Kidney (tissue), 14 donors: ENCODE data around the gene SPATA6L. TPM values are rescaled to one million over a fixed set of nuclear protein-coding genes. Genes with fewer than 3 reads are reported as not detected.
A peak's percentile ranks its signal among the peaks of the same experiment; 100 is the strongest.

ENCODE experiments used
- DNase-seq, 5 donors: peaks; one replicate each; pipeline ENCODE4 v3.0.0-alpha.2; 2013 to 2020
- FAIRE-seq: peaks from 2 replicates; lab custom pipeline; 2012; peaks lifted over from hg19 to GRCh38; lab: Jason Lieb, UNC
- H3K27ac ChIP-seq, 2 donors: one replicate each; pipeline ENCODE4 v1.7.0; 2013; ENCODE audit warnings: low read depth in 2 of 2, low read length in 2 of 2, inconsistent platforms in 1 of 2
- H3K27me3 ChIP-seq: one replicate; pipeline ENCODE4 v1.7.1; 2013; ENCODE audit warnings: low read length, inconsistent platforms; ENCODE audit not compliant: control insufficient read depth, insufficient read depth
- H3K36me3 ChIP-seq, 3 donors: one replicate each; pipeline versions ENCODE4 v1.7.0 to v1.7.1; 2013; ENCODE audit warnings: low read length in 3 of 3, control low read depth in 1 of 3, inconsistent platforms in 1 of 3; ENCODE audit not compliant: insufficient read depth in 3 of 3, control insufficient read depth in 2 of 3
- H3K4me1 ChIP-seq, 3 donors: one replicate each; pipeline versions ENCODE4 v1.7.0 to v1.7.1; 2013; ENCODE audit warnings: low read length in 3 of 3, inconsistent platforms in 1 of 3, low read depth in 1 of 3; ENCODE audit not compliant: control insufficient read depth in 2 of 3, insufficient read depth in 2 of 3
- H3K4me3 ChIP-seq, 3 donors: one replicate each; pipeline versions ENCODE4 v1.7.0 to v1.8.1; 2013; ENCODE audit warnings: low read length in 3 of 3, control low read depth in 1 of 3, inconsistent platforms in 1 of 3
- H3K9ac ChIP-seq, 3 donors: one replicate each; pipeline versions ENCODE4 v1.7.0 to v1.7.1; 2013; ENCODE audit warnings: low read length in 3 of 3, control low read depth in 1 of 3, inconsistent platforms in 1 of 3
- H3K9me3 ChIP-seq, 3 donors: one replicate each; pipeline versions ENCODE4 v1.7.0 to v1.7.1; 2013; ENCODE audit warnings: low read length in 3 of 3, control low read depth in 1 of 3, inconsistent platforms in 1 of 3; ENCODE audit not compliant: control insufficient read depth in 2 of 3, insufficient read depth in 1 of 3
- CTCF ChIP-seq: IDR thresholded peaks from 3 replicates; pipeline ENCODE4 v1.5.1; 2012; ENCODE audit warnings: mild to moderate bottlenecking, moderate library complexity, borderline replicate concordance; ENCODE audit not compliant: insufficient read depth; ENCODE audit errors: extremely low read depth
- intact Hi-C: fragments of 100-400 bp; cut with DNase I; formaldehyde crosslinking; loops from one replicate; pipeline ENCODE4 v1.11.1; 2022
- polyA plus RNA-seq: library from polyadenylated mRNA; stranded (reverse); fragments of 350-450 nt; fragmentation: Illumina TruSeq; extraction: RNeasy Lipid Tissue Mini Kit (QIAGEN cat#74804); gene quantifications from one replicate; pipeline ENCODE4 v1.2.3, GENCODE V29; 2014; ENCODE audit warnings: low read depth, low replicate concordance; ENCODE audit not compliant: insufficient read depth
- total RNA-seq: library from RNA; stranded (reverse); fragmentation: NEBNext Ultra II Directional; extraction: Animal tissue kit (Norgen Biotek cat#: 25700); gene quantifications from one replicate; pipeline ENCODE4 v1.2.1, GENCODE V29; 2021
- donor health status: control.
- donor health status: control.
- donor health status: control.
- donor health status: control.
- donor health status: control.
- donor health status: DM: yes; HTN: yes; CAD: no.
- donor health status: Normal renal cell carcinoma (clear cell type).

SPATA6L gene
- total and polyA plus RNA-seq, 2 donors from 2014 or later: 1.5 to 15.1 TPM

GRCh38 chr9:4553951-4554381, 112.3 kb downstream of the SPATA6L start:
- no peaks in the 10 kb centered on the region for H3K9me3 ChIP-seq
- no peak overlapping the region for H3K9ac ChIP-seq
- H3K4me3 ChIP-seq: no peak overlapping the region
- peaks cover 0 to 29% (median 28%) of the 10 kb centered on the region in 3 donors for H3K4me1 ChIP-seq
- DNase-seq: no peak
- H3K36me3 ChIP-seq: no peaks in the 10 kb centered on the region
- no peaks in the 10 kb centered on the region for H3K27me3 ChIP-seq
- TF ChIP-seq CTCF: no peak
- intact Hi-C loops: no loop called here
- no peak for FAIRE-seq
- no peak overlapping the region for H3K27ac ChIP-seq

GRCh38 chr9:4550777-4551484, 115.3 kb downstream of the SPATA6L start:
- Histone ChIP-seq H3K4me3 (no peak overlapping the region), H3K9me3 (no peaks in the 10 kb centered on the region), H3K27ac (peak overlapping the region; percentile 73 to 75), H3K9ac (no peak overlapping the region), H3K27me3 (no peaks in the 10 kb centered on the region), H3K4me1 (peaks cover 0 to 43% (median 29%) of the 10 kb centered on the region in 3 donors), H3K36me3 (no peaks in the 10 kb centered on the region)
- peak in 1 of 5 donors; percentile 48 for DNase-seq
- FAIRE-seq: no peak
- intact Hi-C loops: no loop called here
- no peak for TF ChIP-seq CTCF

- H3K27me3 ChIP-seq: no peaks in the 10 kb centered on the region
- peak overlapping the region; percentile 73 to 75 for H3K27ac ChIP-seq
- peaks cover 0 to 6% (median 0%) of the 10 kb centered on the region in 3 donors for H3K36me3 ChIP-seq
- H3K9ac ChIP-seq: no peak overlapping the region
- no peak for DNase-seq
- H3K4me3 ChIP-seq: no peak overlapping the region
- peaks cover 0 to 43% (median 27%) of the 10 kb centered on the region in 3 donors for H3K4me1 ChIP-seq
- no peak for FAIRE-seq
- H3K9me3 ChIP-seq: no peaks in the 10 kb centered on the region
- TF ChIP-seq CTCF: no peak
- intact Hi-C loops: no loop called here
These were observed 116.5 kb downstream of the SPATA6L start for GRCh38 chr9:4549751-4550295.
